Stimulated activated CD4-positive, alpha-beta T cell treated with anti-CD3 and anti-CD28 coated beads, Interleukin-4, amount 100 ng/mL, for 1 hour (primary cell): Measurements from ENCODE around the gene MID1IP1.

Experiments used
- DNase-seq: peaks from one replicate; pipeline ENCODE4 v3.0.0-alpha.2; 2020

The MID1IP1 gene

GRCh38 chrX:38817004-38817703 lies 15.9 kb downstream of the MID1IP1 start:
- no peak for DNase-seq

DNA sequence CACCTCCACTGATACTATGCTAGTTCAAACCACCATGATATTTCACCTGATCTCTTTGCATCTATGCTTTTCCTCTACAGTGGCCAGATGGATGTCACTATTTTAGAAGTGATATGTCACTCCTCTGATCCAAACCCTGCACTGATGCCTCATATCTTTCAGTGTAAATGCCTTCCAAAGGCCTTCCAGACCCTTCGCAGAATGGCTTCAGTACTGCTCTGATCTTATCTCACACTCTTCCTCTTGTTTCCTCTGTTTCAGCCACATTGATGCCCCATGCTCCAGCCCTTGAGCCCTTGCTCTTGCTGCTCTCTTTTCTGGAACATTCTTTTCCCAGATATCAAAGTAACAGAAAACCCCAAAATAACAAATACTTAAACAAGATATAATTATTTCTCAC lies 17.9 kb downstream of the MID1IP1 start:
- no peak for DNase-seq

GRCh38 chrX:38819709-38820108 lies 18.4 kb downstream of the MID1IP1 start:
- DNase-seq, result no peak

DNA sequence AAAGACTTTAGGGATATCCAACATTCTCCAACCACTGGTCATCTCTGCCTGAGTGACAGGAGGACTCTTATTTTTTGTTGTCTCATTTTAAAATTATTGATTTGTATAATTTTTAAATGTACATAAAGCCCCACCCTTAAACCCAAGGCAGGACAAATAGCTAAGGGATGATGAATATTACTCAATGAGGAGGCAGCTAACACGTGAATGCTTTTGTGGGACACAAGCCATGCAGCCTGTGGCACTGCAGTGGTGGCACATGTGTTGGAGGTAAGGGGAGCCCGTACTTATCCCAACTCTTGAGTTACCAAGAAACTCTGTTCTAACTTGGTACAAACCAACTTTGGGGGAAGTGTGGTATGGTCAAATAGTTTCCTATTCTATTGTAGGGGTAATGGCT lies 19.5 kb downstream of the MID1IP1 start:
- no peak for DNase-seq

DNA sequence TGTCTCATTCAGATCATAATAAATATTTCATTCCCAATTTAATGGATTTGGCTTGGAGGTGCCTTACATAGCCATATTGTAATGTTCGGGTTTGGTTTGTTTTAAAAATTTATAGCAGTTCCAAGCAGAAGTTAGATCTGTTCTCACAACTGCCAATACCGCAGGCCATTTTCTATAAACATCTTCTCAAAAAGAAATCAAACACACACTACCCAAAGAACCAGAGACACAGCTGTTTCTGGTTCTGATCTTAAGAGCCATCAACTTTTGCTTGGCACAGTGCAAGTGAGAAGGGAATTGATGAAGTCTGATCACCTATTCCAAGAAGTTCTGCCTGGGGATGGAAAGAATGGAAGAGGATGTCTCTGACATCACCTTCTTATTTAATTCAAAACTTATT lies 22.9 kb downstream of the MID1IP1 start:
- DNase-seq, result no peak

- DNase-seq, result no peak
Observed at GRCh38 chrX:38831949-38832348, 30.7 kb downstream of the MID1IP1 start.

DNA sequence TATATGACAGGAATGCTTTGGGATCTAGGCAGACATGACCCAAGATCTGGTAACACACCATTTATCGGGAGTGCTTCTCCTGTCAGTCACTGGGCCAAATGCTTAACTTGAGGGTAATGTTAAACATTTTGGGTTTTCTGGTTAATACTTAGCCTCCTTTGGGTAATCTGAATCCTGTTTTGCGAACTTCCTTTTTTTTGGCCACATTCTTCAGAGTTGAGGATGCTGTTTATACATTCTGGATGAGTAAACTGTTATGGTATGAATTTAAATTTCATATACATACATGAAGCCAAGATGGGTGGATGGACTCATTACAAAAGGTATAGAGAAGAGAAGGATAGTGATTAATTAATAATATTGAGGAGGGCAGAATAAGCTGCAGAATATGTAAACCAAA lies 36.1 kb downstream of the MID1IP1 start:
- no peak for DNase-seq

GRCh38 chrX:38839277-38839676 lies 38.0 kb downstream of the MID1IP1 start:
- no peak for DNase-seq

- DNase-seq, result no peak
Observed at GRCh38 chrX:38839944-38840343, 38.7 kb downstream of the MID1IP1 start.

GRCh38 chrX:38841750-38842149 lies 40.5 kb downstream of the MID1IP1 start:
- no peak for DNase-seq

- no peak for DNase-seq
Observed at GRCh38 chrX:38845426-38845825, 44.2 kb downstream of the MID1IP1 start.

DNA sequence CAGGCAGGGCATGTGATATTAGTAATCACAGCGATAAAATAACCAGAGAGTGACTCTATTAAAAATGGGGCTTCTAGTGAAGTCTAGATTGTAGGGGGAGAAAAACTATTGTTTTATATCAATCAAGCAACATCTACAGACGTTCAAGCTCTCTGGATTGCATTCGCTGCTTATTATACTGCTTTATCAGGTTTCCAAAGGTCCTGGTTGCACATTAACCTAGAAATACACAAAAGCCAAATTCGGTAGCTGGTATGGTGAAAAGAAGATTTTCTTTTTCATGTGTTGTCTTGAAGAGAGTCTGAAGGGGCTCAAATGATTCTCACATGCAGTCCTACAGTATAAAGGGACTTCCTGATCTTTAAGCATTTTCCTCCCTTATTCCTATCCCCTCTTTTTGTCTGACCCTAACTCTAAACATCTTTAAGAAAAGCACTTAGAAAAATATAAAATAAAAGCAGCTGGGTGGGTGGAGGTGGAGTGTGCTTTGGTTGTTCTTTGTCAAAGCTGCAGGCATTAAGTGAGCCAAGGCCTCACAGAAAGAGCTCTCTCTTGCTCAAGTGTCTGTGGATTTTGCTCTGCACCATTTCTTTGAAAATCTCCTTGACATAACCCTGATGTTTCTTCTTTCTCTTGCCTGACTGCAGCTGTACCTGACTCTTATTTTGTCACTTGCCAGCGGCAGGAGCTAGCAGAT lies 46.1 kb downstream of the MID1IP1 start:
- no peak for DNase-seq

DNA sequence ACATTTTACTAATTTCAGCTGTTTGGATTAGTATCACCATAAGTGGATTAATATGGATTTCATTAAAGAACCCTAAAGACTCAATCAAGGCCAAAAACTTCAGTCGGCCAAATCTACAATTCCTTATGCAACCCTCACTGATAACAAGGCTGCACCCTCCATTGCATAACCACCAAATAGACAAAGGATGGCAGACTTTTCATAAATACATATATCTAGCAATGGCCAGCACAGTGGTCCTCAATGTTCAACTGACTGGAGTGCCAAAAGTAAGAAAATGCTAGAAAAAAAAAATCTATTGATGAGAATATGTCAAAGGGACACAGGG lies 46.6 kb downstream of the MID1IP1 start:
- no peak for DNase-seq

DNA sequence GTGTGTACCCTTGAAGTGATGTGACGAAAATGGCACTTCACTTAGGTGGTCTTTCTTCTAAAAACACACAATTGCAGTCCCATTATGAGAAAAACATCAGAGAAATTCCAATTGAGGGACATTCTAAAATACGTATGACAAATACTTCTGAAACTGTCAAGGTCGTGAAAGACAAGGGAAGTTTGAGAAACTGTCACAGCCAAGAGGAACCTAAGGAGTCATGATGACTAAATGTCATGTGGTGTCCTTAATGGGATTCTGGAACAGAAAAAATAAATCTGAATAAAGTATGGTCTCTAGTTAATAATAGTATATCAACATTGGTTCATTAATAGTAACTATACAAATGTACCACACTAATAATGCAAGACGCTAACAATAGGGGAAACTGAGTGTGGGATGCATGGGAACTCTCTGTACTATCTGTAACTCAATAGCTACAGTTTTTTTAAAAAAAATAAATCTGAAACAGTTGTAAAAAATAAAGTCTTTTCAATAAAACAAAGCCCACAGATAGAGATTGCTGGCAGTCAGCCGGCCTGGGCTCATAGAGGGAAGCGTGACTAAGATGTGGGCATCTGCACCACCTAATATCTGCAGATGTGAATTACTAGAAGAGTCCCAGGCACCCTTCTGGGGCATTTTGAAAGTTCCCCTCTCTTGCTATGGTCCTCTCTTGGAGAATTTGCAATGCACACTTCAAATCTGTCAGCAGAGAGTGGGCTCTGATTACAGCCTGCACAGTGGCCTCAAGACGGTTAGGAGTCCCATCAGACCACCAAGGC lies 47.6 kb downstream of the MID1IP1 start:
- no peak for DNase-seq

DNA sequence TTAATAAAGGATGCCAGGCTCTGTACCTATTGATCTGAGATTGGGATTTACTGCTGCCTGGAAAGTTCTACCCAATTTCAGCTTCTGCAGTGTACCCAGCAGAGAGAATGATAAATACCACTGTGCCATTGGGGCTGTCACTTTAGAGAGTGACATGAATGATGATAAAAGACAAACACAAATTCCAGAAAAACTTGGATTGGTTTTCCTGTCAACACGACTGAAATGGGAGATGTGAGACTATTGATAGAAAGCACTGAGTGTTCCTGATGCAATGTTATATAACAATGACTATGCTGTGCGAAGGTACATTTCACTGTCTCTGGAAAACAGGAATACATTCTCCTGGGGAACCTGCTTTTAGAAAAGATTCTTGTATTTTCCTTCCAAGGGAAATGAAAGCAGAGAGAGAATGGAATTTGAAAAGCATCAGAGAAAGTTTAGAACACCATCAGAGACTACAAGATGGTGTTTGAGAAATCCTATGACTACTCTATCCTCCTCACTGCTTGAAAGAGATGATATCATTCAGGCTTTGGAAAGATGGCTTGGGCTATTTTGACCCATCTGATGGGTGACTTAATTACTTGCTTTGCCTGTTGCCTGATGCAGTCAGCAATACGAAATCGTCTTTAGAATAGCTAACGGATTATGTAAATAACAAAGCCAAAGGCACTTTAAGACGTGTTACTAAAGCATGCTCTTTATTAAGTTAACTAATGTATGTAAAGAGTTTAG lies 49.7 kb downstream of the MID1IP1 start:
- DNase-seq, result no peak

DNA sequence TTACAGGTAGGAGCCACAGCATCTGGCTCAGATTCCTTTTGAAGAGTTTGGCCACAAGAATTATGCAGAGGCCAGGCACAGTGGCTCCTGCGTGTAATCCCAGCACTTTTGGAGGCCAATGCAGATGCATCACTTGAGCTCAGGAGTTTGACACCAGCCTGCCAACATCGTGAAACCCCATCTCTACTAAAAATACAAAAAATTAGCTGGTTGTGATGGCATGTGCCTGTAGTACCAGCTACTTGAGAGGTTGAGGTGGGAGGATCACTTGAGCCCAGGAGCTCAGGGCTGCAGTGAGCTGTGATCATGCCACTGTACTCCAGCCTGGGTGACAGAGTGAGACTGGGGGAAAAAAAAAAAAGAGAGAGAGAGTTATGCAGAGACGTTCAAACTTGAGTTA lies 53.0 kb downstream of the MID1IP1 start:
- no peak for DNase-seq
